GM19043 (cell line): ENCODE results near the gene FSTL5.

ENCODE experiments used
- ATAC-seq: cut with Tn5 transposase; IDR thresholded peaks from one replicate; pipeline ENCODE4 v1.9.1; 2021; ENCODE audit warnings: low read depth; ENCODE audit not compliant: unreplicated experiment

The FSTL5 gene

GRCh38 chr4:161728929-161729328, 434.9 kb downstream of the FSTL5 start:
- no peak for ATAC-seq

GRCh38 chr4:161721947-161722346, 441.9 kb downstream of the FSTL5 start:
- ATAC-seq: no peak

- ATAC-seq: no peak
These were observed 446.7 kb downstream of the FSTL5 start for GRCh38 chr4:161717084-161717483.

- no peak for ATAC-seq
These were observed 448.9 kb downstream of the FSTL5 start for GRCh38 chr4:161714931-161715330.

DNA sequence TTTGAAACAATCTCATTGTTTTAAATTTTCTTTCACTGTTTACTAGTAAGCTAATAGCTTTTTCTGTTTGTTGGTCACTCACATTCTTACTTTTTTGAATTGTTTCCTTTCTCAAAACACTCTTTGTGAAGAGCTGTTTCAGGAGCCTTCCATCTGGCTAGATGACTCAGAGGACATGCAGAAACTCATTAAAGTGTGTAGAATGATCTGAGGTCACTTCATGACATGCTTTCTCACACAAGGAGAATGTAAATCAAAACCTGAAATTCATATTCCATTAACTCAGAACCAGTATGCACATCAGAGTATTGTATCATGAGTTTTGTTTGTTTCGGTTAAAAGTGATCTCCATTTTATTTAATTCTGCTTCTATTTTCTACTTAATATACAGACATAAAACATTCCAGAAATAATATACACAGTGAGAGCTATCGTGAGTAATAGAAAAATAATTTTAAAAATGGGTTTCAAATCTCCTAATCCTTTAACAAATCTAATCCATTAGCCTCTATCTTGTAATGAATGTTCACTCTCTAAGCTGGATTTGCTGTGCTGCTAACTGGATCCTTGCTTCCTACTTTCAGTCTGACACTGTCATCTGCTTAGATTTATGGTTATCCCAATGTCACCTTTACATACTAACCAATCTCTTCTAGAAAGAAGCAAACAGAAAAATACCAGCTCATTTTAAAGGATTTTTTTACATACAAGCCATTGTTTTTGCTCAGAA, 449.6 kb downstream of the FSTL5 start:
- ATAC-seq: no peak

DNA sequence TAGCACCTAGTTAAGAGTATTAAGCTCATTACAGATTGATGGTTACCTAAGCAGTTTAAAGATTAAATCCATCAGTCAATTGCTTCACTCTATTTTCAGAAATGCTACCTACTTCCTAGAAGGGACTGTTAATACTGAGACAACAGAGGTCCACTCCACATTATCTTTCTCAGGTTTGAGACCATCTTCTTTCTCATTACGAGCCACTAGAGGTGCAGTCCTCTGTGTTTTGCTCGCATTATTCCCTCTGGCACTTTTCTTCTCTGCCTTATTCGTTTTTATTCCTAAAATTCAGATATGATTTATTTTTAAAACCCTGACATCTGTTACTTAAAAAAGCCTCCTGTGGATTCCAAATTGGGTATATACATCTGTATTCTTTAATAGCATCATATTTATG, 459.1 kb downstream of the FSTL5 start:
- no peak for ATAC-seq

DNA sequence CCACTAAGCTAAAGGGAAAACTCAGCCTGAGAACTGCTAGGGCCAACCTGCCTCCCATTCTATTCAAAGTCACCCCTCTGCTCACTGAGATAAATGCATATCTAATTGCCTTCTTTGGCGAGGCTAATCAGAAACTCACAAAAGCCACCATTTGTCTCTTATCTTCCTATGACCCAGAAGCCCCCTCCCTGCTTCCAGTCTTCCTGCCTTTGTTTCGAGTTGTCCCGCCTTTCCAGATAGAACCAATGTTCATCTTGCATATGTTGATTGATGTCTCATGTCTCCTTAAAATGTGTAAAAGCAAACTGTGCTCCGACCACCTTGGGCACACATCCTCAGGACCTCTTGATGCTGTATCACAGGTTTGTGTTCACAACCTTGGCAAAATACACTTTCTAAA, 459.8 kb downstream of the FSTL5 start:
- ATAC-seq: no peak

- ATAC-seq: no peak
These were observed 461.5 kb downstream of the FSTL5 start for GRCh38 chr4:161702287-161702686.

- ATAC-seq: no peak
These were observed 466.9 kb downstream of the FSTL5 start for GRCh38 chr4:161696944-161697343.

DNA sequence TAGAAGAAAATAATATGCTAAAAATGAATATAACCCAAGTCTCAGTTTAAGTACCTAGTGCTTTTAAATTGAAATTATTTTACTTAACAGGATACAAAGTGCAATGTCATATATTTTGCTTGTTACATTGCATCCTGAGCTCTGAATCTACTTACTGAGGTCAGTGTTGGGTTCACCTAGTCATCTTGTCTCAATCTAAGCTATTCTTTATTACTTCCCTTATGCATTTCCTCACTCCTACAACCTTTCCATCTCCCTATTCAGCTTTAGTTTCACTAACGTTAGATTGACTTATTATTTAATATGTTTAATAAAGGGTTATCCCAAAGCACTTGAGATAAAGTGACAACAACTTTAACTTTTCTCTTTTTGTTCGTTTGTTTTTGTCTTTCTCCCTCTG, 483.7 kb downstream of the FSTL5 start:
- no peak for ATAC-seq

DNA sequence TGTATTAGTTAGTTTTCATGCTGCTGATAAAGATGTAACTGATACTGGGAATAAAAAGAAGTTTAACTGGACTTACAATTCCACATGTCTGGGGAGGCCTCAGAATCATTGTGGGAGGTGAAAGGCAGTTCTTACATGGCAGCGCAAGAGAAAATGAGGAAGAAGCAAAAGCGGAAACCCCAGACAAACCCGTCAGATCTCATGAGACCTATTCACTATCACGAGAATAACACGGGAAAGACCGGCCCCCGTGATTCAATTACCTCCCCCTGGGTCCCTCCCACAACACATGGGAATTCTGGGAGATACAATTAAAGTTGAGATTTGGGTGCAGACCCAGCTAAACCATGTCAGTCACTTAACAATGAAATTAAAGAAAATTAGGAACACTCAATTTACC, 499.1 kb downstream of the FSTL5 start:
- ATAC-seq: no peak

DNA sequence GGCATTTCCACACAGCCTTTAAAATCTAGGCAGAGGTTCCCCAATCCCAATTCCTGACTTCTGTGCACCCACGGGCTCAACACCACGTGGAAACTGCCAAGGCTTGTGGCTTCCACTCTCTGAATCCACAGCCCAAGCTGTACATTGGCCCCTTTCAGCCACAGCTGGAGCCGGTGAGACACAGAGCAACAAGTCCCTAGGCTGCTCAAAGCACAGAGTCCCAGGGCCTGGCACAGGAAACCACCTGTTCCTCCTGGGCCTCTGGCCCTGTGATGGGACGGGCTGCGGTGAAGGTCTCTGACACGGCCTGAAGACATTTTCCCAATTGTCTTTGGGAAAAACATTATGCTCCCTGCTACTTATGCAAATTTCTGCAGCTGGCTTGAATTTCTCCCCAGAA, 500.0 kb downstream of the FSTL5 start:
- ATAC-seq: no peak

DNA sequence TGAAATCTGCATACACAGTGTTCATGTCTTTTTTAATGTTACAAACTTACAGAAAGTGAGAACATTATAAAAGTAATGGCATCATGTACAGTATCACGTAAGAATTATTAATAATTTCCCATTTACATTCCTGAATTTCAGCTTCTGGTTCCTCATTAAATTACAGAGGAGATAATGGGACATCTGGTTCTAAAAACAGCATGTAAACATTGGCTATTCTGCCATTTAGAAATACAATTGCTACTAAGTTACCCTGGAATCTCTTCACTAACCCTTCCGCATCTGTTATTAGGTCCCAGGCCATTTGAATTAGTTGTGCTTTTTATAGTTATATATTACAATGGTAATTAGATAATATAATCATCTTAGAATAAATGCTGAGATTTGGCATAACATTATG, 505.1 kb downstream of the FSTL5 start:
- ATAC-seq: no peak

- no peak for ATAC-seq
These were observed 506.2 kb downstream of the FSTL5 start for GRCh38 chr4:161657616-161658015.

DNA sequence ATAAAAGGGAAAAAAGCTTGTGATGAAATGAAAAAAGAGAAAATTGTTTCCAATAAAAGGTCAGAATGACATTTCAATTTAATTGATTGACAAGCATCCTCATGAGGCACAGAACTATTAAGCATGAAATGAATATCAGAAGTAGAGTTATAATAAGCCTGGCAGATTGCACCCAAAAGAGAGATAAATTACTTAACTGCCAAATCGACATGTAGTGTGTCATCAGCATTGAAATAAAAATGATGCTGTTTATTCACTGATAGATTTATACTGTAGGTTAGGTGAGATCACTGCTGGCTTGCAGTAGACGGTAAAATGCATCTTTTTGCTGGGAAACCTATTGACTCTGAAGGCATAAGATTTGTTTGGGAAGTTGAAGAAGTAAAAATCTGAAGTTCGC, 507.2 kb downstream of the FSTL5 start:
- no peak for ATAC-seq

DNA sequence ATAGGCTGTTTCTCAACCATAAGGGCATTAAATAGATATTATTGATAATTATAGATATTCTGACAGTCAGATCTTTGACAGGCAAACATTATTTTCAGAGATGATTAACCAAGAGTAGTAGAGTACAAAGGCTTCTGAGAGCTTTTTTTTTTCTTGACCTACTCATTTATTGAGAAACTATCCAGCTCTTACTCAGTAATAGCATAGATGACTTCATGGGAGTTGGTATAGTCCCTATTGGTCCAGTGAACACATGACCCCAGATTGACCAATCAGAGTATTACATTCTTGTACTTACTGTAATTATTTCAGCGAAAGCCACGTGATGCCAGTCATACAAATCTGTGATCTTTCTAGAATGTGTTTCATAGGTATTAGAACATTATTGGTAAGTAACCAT, 508.7 kb downstream of the FSTL5 start:
- no peak for ATAC-seq

GRCh38 chr4:161653697-161654096, 510.1 kb downstream of the FSTL5 start:
- ATAC-seq: no peak

- ATAC-seq: no peak
These were observed 512.2 kb downstream of the FSTL5 start for GRCh38 chr4:161651586-161651985.

DNA sequence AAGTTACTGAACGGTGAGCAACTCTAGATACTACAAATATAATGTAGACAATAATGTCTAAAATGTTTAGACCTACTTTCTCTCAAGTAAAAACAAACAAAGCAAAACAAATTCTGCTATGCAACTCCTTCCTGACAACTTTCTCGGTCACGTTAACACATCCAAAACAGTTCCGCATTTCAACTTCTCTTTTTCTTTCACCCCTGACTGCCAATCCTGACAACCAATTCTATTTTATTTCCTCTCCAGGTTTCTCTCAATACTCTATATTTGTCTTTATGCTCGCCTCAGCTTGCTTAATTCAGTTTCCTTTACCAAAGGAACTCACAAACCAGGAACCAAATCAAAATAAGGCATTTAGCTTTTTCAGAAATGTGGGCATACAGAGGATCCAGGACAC, 513.0 kb downstream of the FSTL5 start:
- peak; percentile 54 for ATAC-seq

DNA sequence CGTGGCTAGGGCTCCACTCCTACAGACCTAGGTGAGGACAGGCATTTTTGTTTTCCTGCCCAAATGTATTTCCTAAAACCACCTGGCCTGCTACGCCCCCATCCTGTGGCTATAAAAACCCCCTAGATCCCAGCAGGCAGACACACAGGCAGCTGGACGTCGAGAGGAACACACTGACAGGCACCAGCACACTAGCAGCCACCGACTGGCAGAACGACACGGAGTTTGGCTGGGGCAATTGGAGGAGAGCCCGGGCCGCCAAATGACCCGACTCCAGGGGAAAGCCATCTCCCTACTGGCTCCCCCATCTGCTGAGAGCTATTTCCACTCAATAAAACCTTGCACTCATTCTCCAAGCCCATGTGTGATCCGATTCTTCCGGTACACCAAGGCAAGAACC, 516.0 kb downstream of the FSTL5 start:
- ATAC-seq: no peak

DNA sequence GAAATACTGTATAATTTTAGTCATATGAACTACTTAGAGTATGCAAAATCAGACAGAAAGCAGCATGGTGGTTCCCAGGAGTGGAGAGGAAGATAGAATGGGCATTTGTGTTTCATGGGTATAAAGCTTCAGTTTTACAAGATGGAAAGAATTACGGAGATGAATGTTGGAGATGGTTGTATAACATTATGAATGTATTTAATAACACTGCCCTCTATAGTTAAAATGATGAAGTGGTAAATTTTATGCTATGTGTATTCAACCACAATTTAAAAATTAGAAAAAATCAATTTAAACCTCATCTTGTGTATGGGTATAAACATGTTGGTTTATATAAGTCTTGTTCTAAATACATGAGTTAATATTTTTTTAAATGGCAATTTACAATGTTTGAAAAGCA, 521.1 kb downstream of the FSTL5 start:
- no peak for ATAC-seq

- no peak for ATAC-seq
These were observed 533.9 kb downstream of the FSTL5 start for GRCh38 chr4:161629694-161630441.
